ENCODE data around the gene ELF1. TPM values are rescaled to one million over a fixed set of nuclear protein-coding genes. Genes with fewer than 3 reads are reported as not detected.

The ELF1 gene
- total RNA-seq, 1 donor, result 163 TPM

- no peak for DNase-seq (ENCODE audit: low read depth in 2 of 3, low spot score in 2 of 3)
Observed at GRCh38 chr13:41008349-41008980, 10.7 kb downstream of the ELF1 start.

GRCh38 chr13:41007744-41008128, 11.4 kb downstream of the ELF1 start:
- DNase-seq (ENCODE audit: low read depth in 2 of 3, low spot score in 2 of 3), result no peak

GRCh38 chr13:41006978-41007743, 12.0 kb downstream of the ELF1 start:
- peak in 2 of 3 donors; percentile 57 to 75 for DNase-seq (ENCODE audit: low read depth in 2 of 3, low spot score in 2 of 3)

- DNase-seq (ENCODE audit: low read depth in 2 of 3, low spot score in 2 of 3), result no peak
Observed at GRCh38 chr13:41006306-41006705, 12.8 kb downstream of the ELF1 start.

- DNase-seq (ENCODE audit: low read depth in 2 of 3, low spot score in 2 of 3), result no peak
Observed at GRCh38 chr13:41005704-41006103, 13.4 kb downstream of the ELF1 start.

- DNase-seq (ENCODE audit: low read depth in 2 of 3, low spot score in 2 of 3), result peak in 2 of 3 donors; percentile 84 to 93
Observed at GRCh38 chr13:41004875-41005693, 14.0 kb downstream of the ELF1 start.

GRCh38 chr13:41002606-41003005, 16.5 kb downstream of the ELF1 start:
- DNase-seq (ENCODE audit: low read depth in 2 of 3, low spot score in 2 of 3), result no peak

- no peak for DNase-seq (ENCODE audit: low read depth in 2 of 3, low spot score in 2 of 3)
Observed at GRCh38 chr13:41001695-41002094, 17.4 kb downstream of the ELF1 start.

- no peak for DNase-seq (ENCODE audit: low read depth in 2 of 3, low spot score in 2 of 3)
Observed at GRCh38 chr13:40999416-40999815, 19.7 kb downstream of the ELF1 start.

- peak in 2 of 3 donors; percentile 47 to 71 for DNase-seq (ENCODE audit: low read depth in 2 of 3, low spot score in 2 of 3)
Observed at GRCh38 chr13:40996426-40997092, 22.6 kb downstream of the ELF1 start.

- no peak for DNase-seq (ENCODE audit: low read depth in 2 of 3, low spot score in 2 of 3)
Observed at GRCh38 chr13:40995997-40996396, 23.1 kb downstream of the ELF1 start.

- DNase-seq (ENCODE audit: low read depth in 2 of 3, low spot score in 2 of 3), result no peak
Observed at GRCh38 chr13:40994581-40995230, 24.4 kb downstream of the ELF1 start.

- DNase-seq (ENCODE audit: low read depth in 2 of 3, low spot score in 2 of 3), result no peak
Observed at GRCh38 chr13:40993987-40994386, 25.1 kb downstream of the ELF1 start.

GRCh38 chr13:40992678-40993518, 26.2 kb downstream of the ELF1 start:
- peak in 1 of 3 donors; percentile 56 for DNase-seq (ENCODE audit: low read depth in 2 of 3, low spot score in 2 of 3)

GRCh38 chr13:40987606-40988280, 31.4 kb downstream of the ELF1 start:
- DNase-seq (ENCODE audit: low read depth in 2 of 3, low spot score in 2 of 3), result no peak

GRCh38 chr13:40986101-40986856, 32.8 kb downstream of the ELF1 start:
- DNase-seq (ENCODE audit: low read depth in 2 of 3, low spot score in 2 of 3), result no peak

- DNase-seq (ENCODE audit: low read depth in 2 of 3, low spot score in 2 of 3), result no peak
Observed at GRCh38 chr13:40985381-40986100, 33.6 kb downstream of the ELF1 start.
